CD4-positive, alpha-beta T cell treated with Interleukin-15 for 4 hours (primary cell): ENCODE measurements around the gene CYP4X1.
"Not testable (repeated sequence)": the region's sequence is repeated elsewhere in the genome, so short reads cannot be mapped to it uniquely, and the experiment has no call there.

Experiments used
- DNase-seq: peaks from one replicate; pipeline ENCODE4 v3.0.0-alpha.2; 2020; ENCODE audit warnings: low spot score

The CYP4X1 gene, protein sequence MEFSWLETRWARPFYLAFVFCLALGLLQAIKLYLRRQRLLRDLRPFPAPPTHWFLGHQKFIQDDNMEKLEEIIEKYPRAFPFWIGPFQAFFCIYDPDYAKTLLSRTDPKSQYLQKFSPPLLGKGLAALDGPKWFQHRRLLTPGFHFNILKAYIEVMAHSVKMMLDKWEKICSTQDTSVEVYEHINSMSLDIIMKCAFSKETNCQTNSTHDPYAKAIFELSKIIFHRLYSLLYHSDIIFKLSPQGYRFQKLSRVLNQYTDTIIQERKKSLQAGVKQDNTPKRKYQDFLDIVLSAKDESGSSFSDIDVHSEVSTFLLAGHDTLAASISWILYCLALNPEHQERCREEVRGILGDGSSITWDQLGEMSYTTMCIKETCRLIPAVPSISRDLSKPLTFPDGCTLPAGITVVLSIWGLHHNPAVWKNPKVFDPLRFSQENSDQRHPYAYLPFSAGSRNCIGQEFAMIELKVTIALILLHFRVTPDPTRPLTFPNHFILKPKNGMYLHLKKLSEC

DNA sequence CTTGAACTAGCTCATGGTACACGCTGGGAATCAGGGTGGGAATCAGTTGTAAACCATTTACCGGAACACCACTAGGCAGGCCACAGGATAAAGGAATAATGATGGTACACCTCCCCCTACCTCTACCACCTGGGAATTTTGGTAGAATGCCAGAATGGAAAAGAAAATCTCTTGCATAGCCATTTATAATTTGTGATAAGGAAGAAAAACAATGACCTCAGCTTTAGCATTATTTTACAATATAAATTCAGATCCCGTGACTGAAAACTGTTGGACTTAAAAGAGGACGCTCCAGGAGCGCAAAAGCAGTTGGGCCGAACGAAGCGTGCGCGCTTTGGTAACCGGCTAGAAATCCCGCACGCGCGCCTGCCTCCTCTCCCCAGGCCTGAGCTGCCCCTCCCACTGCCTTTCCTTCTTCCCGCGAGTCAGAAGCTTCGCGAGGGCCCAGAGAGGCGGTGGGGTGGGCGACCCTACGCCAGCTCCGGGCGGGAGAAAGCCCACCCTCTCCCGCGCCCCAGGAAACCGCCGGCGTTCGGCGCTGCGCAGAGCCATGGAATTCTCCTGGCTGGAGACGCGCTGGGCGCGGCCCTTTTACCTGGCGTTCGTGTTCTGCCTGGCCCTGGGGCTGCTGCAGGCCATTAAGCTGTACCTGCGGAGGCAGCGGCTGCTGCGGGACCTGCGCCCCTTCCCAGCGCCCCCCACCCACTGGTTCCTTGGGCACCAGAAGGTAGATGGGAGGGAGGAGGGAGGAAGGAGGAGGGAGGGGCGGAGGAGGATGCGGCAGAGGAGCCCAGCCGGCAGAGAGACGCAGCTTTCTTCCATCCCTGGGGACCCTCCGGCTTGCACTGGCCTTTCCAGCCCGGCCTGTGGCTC is at the start of gene CYP4X1:
Gene CYP4X1 (plus strand): TSS at position 402 of the 873 bp plus-strand sequence. CDS start 149 bp downstream, at position 551.
- no peak for DNase-seq

DNA sequence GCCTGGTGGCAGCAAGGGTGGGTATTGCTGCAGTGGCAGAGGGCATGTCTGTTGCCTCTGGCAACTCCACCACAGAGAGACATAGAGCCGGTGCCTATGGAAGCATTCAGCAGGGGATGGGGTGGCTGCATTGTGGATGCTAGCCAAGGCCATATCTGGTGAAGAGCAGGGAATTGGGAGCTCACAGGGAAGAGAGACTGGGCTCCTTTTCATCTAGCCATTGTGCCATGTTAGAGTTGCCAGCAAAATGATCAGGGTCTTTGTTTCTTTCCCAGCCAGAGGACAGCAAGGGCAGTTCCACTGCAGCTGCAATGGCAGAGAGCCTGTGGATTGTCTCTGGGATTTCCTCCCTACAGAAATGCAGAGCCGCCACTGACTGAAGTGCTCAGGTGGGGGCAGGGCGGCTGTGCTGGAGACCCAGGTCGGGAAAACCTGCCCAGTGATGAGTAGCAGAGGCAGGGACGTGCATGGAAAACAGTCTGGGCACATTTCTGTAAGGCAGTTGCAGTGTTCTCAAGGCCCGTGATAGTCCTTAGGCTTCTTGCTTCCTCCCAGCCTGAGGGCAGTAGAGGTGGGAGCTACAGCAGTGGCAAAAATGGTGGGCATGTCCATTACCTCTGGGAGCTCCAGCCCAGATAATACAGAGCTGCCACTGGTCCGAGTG is 40.2 kb upstream of the CYP4X1 start:
- DNase-seq, result no peak

DNA sequence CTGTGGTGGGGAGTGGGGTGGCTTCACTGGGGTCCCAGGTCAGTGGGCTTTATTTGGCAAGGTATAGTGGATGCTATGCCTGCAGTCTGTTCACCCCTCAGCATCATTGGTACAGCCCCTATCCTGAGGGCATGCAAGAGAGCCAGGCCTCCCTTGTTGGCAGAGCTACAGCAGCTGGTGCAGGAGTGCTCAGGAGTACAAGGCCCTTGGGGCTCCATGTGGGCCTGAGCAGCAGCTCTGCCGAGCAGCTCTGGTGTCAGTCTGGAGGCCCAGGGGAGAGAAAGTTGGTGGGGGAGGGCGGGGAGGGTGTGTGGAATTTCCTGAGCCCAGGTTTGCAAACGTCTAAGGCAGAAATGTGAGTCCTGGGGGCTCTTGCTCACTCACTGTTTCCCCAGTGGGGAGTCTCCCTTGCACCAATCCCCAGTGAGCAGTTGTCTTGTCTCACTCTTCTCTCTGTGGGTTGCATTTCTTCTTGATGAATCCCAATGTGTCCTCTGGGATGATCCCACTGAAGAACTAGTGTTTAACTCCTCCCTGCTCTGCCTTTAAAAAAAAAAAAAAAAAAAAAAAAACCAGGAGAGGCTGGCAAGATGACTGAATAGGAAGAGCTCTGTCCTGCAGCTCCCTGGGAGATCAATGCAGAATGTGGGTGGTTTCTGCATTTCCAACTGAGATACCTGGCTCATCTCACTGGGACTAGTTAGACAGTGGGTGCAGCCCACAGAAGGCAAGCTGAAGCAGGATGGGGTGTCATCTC is 39.5 kb upstream of the CYP4X1 start:
- no peak for DNase-seq

DNA sequence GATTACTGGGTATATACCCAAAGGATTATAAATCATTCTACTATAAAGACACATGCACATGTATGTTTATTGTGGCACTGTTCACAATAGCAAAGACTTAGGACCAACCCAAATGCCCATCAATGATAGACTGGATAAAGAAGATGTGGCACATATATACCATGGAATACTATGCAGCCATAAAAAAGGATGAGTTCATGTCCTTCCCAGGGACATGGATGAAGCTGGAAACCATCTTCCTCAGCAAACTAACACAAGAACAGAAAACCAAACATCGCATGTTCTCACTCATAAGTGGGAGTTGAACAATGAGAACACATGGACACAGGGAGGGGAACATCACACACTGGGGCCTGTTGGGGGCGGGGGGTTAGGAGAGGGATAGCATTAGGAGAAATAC is 32.9 kb upstream of the CYP4X1 start:
- DNase-seq, result not testable (repeated sequence)

DNA sequence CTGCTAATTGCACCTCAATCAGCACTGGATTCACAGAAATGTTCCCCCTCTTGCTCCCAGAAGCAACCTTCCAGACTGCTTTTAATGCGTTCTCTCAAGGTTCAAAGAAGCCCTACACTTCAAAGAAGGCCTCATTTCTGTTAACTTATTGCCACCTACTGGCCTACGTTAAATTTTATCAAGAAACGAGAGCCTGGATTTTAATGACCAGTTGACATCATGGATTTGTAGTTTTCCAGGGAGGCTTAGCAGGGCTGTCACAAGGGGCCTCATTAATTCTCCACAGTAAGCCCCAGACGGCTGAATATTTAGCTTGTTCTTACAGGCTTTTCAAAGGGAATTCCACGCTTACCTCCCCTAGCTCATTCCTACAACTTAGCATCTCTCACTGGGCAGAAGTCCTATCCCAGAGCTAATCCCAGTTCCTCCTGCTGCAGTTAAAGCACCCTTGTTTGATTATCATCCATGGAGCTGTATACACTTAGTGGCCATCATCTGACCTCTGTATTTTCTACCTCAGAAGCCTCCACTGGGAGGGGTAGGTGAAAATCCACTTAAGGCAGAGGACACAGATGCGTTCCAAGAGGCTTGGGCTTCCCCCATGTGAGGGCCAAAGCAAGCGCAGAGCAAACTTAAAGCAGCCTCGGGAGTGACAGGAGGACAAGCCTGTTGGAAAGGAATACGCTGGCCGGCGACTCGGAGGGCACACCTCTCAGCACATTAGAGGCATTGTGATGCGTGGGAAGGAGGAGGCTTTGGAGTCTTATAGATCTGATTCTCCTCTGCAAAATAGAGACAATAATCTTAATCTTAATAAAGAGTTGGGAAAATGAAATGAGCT is 32.2 kb upstream of the CYP4X1 start:
- DNase-seq, result no peak

DNA sequence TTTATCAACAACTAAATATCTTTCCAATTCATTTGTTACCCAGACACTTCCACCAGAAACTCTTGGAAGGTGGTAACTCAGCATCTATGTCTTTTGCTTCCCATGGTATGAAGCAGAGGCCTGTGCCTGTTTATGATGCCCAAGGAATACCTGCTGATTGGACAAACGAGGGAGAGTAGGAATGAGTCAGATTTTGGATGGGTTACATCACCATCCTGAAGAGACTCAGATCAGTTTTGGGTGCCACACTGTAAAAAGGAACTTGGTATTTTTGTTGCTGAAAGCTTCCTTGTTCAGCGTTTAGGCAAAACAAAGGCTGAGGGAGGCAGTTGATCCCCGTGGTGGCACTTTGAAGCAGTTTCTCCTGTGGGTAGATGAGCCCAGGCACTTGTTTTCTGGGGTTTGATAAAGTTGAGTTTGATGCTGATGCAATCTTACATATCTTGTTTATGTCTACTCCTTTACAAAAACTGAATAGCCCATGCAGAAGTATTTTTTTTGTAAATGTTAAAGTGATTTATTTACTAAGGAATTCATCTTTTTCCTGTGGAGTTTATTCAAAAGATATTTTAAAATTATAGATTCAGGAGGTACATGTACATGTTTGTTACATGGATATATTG is 26.7 kb upstream of the CYP4X1 start:
- DNase-seq, result no peak

DNA sequence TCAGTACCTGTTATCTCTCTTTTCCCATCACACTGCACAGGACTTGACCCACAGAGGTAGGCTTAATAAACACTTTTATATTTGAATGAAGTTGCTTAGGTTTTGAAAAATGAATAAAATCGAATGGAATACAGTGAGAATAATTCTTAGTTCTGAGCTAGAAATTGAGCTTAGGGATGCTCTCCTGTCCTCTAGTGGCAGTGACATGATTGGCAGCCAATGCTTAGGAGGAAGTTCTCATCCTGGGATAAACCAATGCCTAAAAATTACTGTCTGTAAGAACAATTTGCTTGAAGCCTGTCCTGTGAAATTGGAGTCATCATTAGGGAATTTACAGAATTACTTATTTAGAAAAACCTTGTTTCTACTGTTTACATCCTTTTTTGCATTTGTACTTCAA is 21.3 kb upstream of the CYP4X1 start:
- DNase-seq, result no peak

DNA sequence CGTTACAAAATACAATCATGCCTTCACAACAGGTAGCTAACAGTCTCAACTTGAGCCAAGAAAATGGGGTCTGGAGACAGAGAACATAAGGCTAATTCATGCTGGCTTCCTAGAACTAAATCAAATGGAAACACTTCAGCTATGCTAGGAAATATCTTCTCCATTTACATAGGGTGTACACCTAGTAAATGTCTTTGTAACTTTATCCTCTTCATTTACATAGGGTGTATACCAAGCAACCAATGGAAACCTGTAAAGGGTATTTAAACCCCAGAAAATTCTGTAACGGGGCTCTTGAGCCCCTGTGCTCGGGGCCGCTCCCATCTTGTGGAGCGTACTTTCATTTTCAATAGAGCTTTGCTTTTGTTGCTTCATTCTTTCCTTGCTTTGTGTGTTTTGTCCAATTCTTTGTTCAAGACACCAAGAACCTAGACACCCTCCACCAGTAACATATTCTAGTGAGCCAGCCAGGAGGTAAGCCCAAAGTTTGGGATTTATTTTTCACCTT is 19.5 kb upstream of the CYP4X1 start:
- no peak for DNase-seq

DNA sequence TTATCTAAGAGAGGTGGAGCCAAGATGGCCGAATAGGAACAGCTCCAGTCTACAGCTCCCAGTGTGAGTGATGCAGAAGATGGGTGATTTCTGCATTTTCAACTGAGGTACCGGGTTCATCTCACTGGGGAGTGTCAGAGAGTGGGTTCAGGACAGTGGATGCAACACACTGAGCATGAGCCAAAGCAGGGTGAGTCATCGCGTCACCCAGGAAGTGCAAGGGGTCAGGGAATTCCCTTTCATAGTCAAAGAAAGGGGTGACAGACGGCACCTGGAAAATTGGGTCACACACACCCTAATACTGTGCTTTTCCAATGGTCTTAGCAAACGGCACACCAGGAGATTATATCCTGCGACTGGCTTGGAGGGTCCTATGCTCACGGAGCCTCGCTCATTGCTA is 17.0 kb upstream of the CYP4X1 start:
- not testable (repeated sequence) for DNase-seq

DNA sequence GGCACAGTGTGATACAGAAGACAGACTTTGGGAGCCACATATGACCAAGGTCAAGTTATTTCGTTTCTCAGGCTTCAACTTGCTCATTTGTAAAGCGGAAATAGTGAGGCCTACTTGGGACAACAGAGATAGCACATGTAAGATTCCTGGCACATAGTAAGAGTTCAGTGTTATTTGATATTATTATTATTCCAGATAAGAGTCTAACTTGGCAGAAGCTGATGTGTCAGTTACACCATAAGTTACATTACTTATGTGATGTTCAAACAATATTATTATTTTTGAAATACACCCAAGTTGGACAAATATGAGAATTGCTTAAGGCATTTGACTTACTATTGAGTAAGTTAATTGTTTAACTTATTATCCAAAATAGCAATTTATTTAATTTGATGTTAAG is 10.2 kb upstream of the CYP4X1 start:
- DNase-seq, result no peak

DNA sequence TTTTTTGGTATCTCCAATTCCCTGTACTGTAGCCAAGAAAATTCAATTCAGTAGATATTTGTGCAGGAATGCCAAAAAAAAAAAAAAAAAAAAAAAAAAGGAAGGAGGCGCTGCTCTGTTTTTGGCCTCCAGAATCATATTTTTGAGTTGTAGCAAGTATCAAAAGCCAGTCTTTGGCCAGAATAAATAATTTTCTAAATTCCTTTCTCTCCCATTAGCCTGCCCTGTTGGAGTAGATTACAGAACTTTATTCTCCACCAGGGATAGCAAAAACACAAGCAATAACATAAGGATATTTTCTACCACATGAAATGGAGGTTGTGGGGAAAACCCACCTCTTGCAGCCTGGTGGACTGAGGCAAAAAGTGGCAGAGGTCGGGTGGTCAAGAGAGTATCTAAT is 2.4 kb upstream of the CYP4X1 start:
- no peak for DNase-seq

DNA sequence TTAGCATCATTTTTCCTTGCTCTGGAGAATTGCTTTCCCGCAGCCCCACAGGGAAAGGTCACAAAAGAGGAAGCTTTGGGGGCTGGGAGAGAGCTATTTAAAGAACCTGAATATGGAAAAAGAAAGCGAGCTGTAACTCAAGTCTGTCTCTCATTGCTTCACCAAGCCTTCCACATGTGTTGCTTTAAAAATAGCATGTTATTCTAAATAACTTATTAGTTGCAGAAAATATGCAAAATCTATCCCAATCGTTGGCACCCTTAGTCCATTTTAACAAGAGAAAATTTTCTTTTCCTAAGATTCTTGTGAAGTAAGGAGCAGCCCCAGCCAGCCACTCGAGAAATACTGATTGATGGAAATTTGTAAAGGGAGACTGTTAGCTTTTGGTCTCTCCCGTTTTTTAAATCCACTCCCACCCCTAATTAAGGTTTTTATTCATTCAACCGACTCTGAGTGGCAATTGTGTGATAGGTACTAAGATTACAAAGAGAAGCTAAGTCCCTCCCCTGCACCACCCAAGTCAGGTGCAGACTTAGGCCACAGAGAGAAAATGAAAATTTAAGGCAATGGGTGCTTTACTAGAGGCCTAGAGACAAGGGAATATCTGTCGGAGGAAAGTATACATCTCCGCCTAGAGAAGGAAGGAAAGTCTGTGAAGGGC is 802 bp downstream of the CYP4X1 start:
- DNase-seq, result no peak

DNA sequence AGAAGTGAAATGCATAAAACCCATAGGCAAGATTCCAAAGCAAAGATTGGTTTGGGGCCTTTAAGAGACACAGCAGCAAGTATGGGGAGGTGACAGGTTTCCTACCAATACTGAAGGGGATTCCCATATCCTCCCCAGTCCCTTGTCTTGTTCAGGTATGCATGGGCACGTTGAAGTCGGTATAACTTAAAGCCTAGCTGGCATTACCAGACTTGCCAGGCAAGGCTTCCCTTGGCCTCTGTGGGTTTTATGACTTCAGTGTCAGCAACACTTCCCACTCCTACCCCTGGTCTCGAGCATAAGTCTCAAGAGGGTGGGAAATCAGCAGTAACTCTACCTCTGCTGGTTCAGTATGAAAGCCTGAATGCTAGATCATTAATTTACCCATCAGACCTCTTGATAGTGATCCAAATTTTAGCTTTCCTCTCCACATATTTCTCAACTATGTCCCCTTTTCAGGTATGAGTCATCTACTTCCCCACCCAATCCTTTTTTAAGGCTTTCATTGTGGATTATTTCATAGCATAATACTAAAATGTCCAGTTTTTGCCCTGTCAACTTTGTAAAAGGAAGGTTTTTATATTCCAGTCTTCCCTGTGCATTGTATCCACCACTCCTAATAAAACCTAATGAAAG is 6.8 kb downstream of the CYP4X1 start:
- no peak for DNase-seq

DNA sequence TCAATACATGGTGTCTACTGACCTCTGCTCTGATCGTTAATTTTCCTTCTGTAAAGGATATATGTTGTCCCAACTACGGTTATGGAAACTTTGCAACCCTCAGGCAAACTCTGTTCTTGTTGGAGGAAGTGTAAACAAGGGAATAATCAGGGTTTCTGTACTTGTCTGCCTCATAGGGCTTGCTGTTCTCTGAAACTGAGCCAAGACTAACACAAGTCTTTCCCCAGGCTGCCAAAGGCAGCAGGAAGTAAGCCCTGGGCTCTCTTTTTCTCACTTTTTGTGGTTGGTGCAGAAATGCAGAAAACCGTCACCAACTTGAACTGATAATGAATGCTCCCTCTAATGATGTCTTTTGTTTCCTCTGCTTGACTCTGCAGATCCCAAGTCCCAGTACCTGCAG is 7.6 kb downstream of the CYP4X1 start:
- DNase-seq, result no peak

DNA sequence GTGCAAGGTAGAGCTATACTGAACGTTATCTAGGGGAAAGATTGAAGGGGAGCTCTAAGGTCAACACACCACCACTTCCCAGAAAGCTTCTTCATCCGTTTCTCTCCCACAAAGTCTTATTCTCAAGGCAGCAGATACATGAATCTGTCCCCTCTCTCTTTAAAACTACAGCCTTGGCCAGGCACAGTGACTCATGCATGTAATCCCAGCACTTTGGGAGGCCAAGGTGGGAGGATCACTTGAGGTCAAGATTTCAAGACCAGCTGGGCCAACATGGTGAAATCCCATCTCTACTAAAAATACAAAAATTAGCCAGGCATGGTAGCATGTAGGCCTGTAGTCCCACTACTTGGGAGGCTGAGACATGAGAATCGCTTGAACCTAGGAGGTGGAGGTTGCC is 8.1 kb downstream of the CYP4X1 start:
- DNase-seq, result no peak

DNA sequence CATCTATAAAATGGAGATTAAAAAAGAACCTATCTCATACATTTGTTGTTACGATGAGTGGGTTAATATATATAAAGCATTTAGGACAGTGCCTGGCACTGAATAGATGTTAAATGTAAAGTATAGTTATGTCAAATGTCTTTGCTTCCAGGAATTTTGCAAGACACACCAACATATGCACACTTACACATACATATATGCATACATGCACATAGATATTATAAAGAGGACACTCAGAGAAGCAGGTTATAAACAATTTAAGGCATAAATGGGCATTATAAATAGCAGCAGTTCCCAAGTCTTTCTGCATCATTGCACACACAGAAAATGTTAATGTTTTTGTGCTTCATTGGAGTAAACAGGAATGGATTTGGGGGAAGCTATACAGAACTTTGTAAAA is 13.3 kb downstream of the CYP4X1 start:
- no peak for DNase-seq

DNA sequence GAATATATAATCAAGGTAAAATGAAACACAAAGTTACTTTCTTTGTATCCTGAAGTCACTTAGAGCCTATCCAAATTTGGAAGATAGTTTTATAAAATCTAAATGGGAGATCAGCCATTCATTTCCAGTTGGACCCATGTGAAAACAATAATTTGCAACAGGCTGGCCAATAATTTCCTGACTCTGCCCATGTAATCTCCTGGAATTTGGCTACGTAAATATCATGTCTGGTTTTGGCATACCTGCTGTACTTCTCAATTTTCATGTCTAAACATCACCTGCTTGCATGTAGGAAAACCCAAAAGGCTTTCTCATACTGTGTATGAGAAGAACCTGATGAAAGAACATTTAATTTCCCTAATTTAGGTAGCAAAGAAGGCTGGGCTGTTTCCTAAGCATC is 35.9 kb downstream of the CYP4X1 start:
- DNase-seq, result no peak

DNA sequence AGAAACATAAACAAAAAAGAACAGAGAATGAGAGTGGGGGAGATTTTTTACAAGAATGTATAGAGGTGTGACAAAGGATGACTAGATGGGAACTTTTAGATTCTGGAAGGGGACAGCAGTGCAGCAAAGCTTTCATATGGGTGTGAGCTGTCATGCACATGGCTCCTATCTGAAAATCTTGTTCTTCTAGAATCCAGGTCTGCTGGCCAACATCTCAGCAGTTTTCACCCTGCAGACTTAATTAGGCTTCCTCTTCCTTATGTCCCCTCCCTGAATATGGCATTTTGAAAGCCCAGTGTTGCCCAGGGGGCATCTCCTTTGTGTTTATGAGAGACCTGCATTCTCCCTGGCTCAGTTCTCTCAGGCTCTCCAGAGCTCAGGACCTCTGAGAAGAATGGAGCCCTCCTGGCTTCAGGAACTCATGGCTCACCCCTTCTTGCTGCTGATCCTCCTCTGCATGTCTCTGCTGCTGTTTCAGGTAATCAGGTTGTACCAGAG is 43.7 kb downstream of the CYP4X1 start, which contains the start of gene CYP4Z1:
Gene CYP4Z1 (plus strand): TSS at position 135 of the 498 bp plus-strand sequence. CDS start 260 bp downstream, at position 395.
- DNase-seq, result no peak

DNA sequence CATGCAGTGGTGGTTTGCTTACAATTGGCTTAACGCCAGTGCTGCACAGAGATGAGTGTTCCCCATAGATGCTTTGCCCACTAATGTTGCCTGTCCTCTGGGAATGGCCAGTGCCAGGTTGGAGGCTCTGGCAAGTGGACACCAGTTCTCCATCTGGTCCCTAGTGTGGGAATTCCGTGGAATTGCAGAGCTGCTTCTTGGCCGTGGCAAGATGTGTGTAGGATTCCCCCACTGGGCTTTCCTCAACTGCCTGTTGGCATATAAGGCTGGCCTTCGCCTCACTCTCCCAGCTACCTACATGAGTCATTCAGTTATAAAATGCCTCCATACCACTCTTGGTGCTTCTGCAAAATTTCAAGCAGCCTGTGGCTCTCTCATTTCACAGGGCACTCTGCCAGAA is 45.6 kb downstream of the CYP4X1 start:
- not testable (repeated sequence) for DNase-seq
